Neural cell (in vitro differentiated cells): ENCODE data around the gene QPCT. TPM values are rescaled to one million over a fixed set of nuclear protein-coding genes. Genes with fewer than 3 reads are reported as not detected.

Experiments used
- H2AFZ ChIP-seq: fragments of 200-600, 300-800 bp; sonication (generic), shearing (Covaris generic); 2 replicates; pipeline ENCODE4 v1.6.0; 2014; ENCODE audit warnings: low read depth, mild to moderate bottlenecking, antibody characterized with exemption, low read length, moderate library complexity
- H3F3A ChIP-seq: fragments of 200-600 bp; shearing (Covaris generic); 2 replicates; pipeline ENCODE4 v1.6.1; 2016; ENCODE audit warnings: mild to moderate bottlenecking, moderate library complexity, mixed read lengths, antibody characterized with exemption, low read length; ENCODE audit not compliant: insufficient read depth, poor library complexity, severe bottlenecking
- H3K27ac ChIP-seq: fragments of 200-600, 300-800 bp; sonication (generic), shearing (Covaris generic); 2 replicates; pipeline ENCODE4 v1.5.1; 2014; ENCODE audit warnings: mild to moderate bottlenecking, low read length, moderate library complexity
- H3K27me3 ChIP-seq: fragments of 300-800, 200-600 bp; sonication (generic), shearing (Covaris generic); 2 replicates; pipeline ENCODE4 v1.6.0; 2014; ENCODE audit warnings: mild to moderate bottlenecking, low read depth, low read length, moderate library complexity; ENCODE audit not compliant: insufficient read depth
- H3K36me3 ChIP-seq: fragments of 300-800, 200-600 bp; sonication (generic), shearing (Covaris generic); 2 replicates; pipeline ENCODE4 v1.5.1; 2014; ENCODE audit warnings: mild to moderate bottlenecking, antibody characterized with exemption, low read length, moderate library complexity; ENCODE audit not compliant: insufficient read depth
- H3K4me2 ChIP-seq: fragments of 300-800, 200-600 bp; sonication (generic), shearing (Covaris generic); 2 replicates; pipeline ENCODE4 v1.6.0; 2014; ENCODE audit warnings: mild to moderate bottlenecking, low read length
- H3K4me3 ChIP-seq: fragments of 300-800, 200-600 bp; sonication (generic), shearing (Covaris generic); 2 replicates; pipeline ENCODE4 v1.5.1; 2014; ENCODE audit warnings: mild to moderate bottlenecking, low read length, moderate library complexity
- H3K79me2 ChIP-seq: fragments of 200-600 bp; shearing (Covaris generic); replicated peaks from 2 replicates; pipeline ENCODE4 v1.6.0; 2014; ENCODE audit warnings: mild to moderate bottlenecking, low read length, moderate library complexity; ENCODE audit not compliant: insufficient read depth
- H3K9ac ChIP-seq: fragments of 300-800, 200-600 bp; sonication (generic), shearing (Covaris generic); 2 replicates; pipeline ENCODE4 v1.6.1; 2016; ENCODE audit warnings: mild to moderate bottlenecking, low read length, mixed read lengths
- H3K9me2 ChIP-seq: fragments of 200-600 bp; shearing (Covaris generic); 2 replicates; pipeline ENCODE4 v1.6.1; 2016; ENCODE audit warnings: mild to moderate bottlenecking, low read length, mixed read lengths; ENCODE audit not compliant: insufficient read depth
- H3K9me3 ChIP-seq: fragments of 200-600, 300-800 bp; sonication (generic), shearing (Covaris generic); 2 replicates; pipeline ENCODE4 v1.6.1; 2016; ENCODE audit warnings: mild to moderate bottlenecking, mixed run types, low read length, moderate library complexity, mixed read lengths
- H4K20me1 ChIP-seq: fragments of 200-600 bp; shearing (Covaris generic); 2 replicates; pipeline ENCODE4 v1.6.1; 2016; ENCODE audit warnings: mild to moderate bottlenecking, mixed run types; ENCODE audit not compliant: insufficient read depth
- CTCF ChIP-seq: fragments of 450-650 bp; IDR thresholded peaks from 2 replicates; pipeline ENCODE4 v1.5.1; 2014; ENCODE audit warnings: antibody characterized with exemption, mild to moderate bottlenecking, moderate library complexity; ENCODE audit not compliant: poor library complexity, severe bottlenecking
- EP300 ChIP-seq: fragments of 450-650 bp; conservative IDR thresholded peaks from 2 replicates; pipeline ENCODE4 v1.6.1; 2014; ENCODE audit warnings: antibody characterized with exemption, mild to moderate bottlenecking, moderate library complexity; ENCODE audit not compliant: poor library complexity, severe bottlenecking
- EZH2 ChIP-seq: fragments of 200-600, 300-800 bp; shearing (Covaris generic), sonication (generic); IDR thresholded peaks from 2 replicates; pipeline ENCODE4 v1.6.1; 2014; ENCODE audit warnings: antibody characterized with exemption, low read length, borderline replicate concordance, mild to moderate bottlenecking; ENCODE audit not compliant: insufficient read depth, poor library complexity, severe bottlenecking
- MXI1 ChIP-seq: fragments of 450-650 bp; conservative IDR thresholded peaks from 2 replicates; pipeline ENCODE4 v1.6.1; 2014; ENCODE audit warnings: antibody characterized with exemption, mild to moderate bottlenecking; ENCODE audit not compliant: poor library complexity, severe bottlenecking
- POLR2AphosphoS5 ChIP-seq: IDR thresholded peaks from 2 replicates; pipeline ENCODE4 v1.6.1; 2012
- RAD21 ChIP-seq: fragments of 450-650 bp; conservative IDR thresholded peaks from 2 replicates; pipeline ENCODE4 v1.6.1; 2014; ENCODE audit warnings: antibody characterized with exemption, mild to moderate bottlenecking, moderate library complexity
- REST ChIP-seq: IDR thresholded peaks from 2 replicates; pipeline ENCODE4 v1.6.1; 2012; ENCODE audit warnings: borderline replicate concordance
- SMC3 ChIP-seq: fragments of 450-650 bp; conservative IDR thresholded peaks from 2 replicates; pipeline ENCODE4 v1.6.1; 2014; ENCODE audit warnings: antibody characterized with exemption, mild to moderate bottlenecking, moderate library complexity; ENCODE audit not compliant: poor library complexity
- TAF1 ChIP-seq: IDR thresholded peaks from 2 replicates; pipeline ENCODE4 v1.6.1; 2012; ENCODE audit warnings: low read depth
- polyA plus RNA-seq: library from polyadenylated mRNA; depleted of rRNA; stranded (reverse); fragments of >200 nt; gene quantifications from 2 replicates; pipeline ENCODE4 v1.2.3, GENCODE V29; 2014

Gene QPCT
- polyA plus RNA-seq, 1 donor from 2014 or later: 2.3 TPM

- TF ChIP-seq REST: no peak
- TF ChIP-seq SMC3: no peak
- no peak for TF ChIP-seq TAF1
- no peak for TF ChIP-seq POLR2AphosphoS5
- TF ChIP-seq RAD21: no peak
- no peak for TF ChIP-seq EZH2
- no peak for TF ChIP-seq EP300
- TF ChIP-seq MXI1: no peak
- no peak for TF ChIP-seq CTCF
- H3K9me2 ChIP-seq: no peaks in the 10 kb centered on the region
- no peak overlapping the region for H3K27ac ChIP-seq
- H3K36me3 ChIP-seq: no peaks in the 10 kb centered on the region
- H3K9ac ChIP-seq: no peak overlapping the region
- H3K4me3 ChIP-seq: no peak overlapping the region
- H3F3A ChIP-seq: no peaks in the 10 kb centered on the region
- no peak overlapping the region for H3K4me2 ChIP-seq
- H4K20me1 ChIP-seq: no peaks in the 10 kb centered on the region
- no peaks in the 10 kb centered on the region for H3K27me3 ChIP-seq
- H3K9me3 ChIP-seq: no peaks in the 10 kb centered on the region
- H2AFZ ChIP-seq: no peak overlapping the region
- H3K79me2 ChIP-seq: no peaks in the 10 kb centered on the region
These were observed 32.2 kb downstream of the QPCT start for GRCh38 chr2:37376421-37377186.

- H3K27ac ChIP-seq: no peak overlapping the region
- no peaks in the 10 kb centered on the region for H4K20me1 ChIP-seq
- no peak overlapping the region for H3K9ac ChIP-seq
- H3K4me2 ChIP-seq: no peak overlapping the region
- no peak overlapping the region for H2AFZ ChIP-seq
- no peaks in the 10 kb centered on the region for H3K9me2 ChIP-seq
- no peak overlapping the region for H3K4me3 ChIP-seq
- TF ChIP-seq EZH2 (no peak), REST (no peak), SMC3 (no peak), POLR2AphosphoS5 (no peak), MXI1 (no peak), CTCF (no peak), TAF1 (no peak), EP300 (no peak), RAD21 (no peak)
- no peaks in the 10 kb centered on the region for H3K9me3 ChIP-seq
- no peaks in the 10 kb centered on the region for H3F3A ChIP-seq
- H3K79me2 ChIP-seq: no peaks in the 10 kb centered on the region
- no peaks in the 10 kb centered on the region for H3K27me3 ChIP-seq
- H3K36me3 ChIP-seq: no peaks in the 10 kb centered on the region
These were observed 32.7 kb downstream of the QPCT start for GRCh38 chr2:37377187-37377532.
